OCI-LY3 (cell line): Measurements from ENCODE around the gene HPCAL1.

Experiments
- EZH2phosphoT487 ChIP-seq: fragments of 200-600 bp; shearing (Covaris generic); IDR thresholded peaks from 2 replicates; pipeline ENCODE4 v1.6.1; 2018; ENCODE audit warnings: antibody characterized with exemption, mixed run types, low read depth
- TF ChIP-seq, protein P1 (sequence below): fragments of 200-600, 300-600 bp; sonication (generic); IDR thresholded peaks from 2 replicates; pipeline ENCODE4 v1.5.1; 2014; ENCODE audit warnings: antibody characterized with exemption, low read length, low read depth

DNA sequence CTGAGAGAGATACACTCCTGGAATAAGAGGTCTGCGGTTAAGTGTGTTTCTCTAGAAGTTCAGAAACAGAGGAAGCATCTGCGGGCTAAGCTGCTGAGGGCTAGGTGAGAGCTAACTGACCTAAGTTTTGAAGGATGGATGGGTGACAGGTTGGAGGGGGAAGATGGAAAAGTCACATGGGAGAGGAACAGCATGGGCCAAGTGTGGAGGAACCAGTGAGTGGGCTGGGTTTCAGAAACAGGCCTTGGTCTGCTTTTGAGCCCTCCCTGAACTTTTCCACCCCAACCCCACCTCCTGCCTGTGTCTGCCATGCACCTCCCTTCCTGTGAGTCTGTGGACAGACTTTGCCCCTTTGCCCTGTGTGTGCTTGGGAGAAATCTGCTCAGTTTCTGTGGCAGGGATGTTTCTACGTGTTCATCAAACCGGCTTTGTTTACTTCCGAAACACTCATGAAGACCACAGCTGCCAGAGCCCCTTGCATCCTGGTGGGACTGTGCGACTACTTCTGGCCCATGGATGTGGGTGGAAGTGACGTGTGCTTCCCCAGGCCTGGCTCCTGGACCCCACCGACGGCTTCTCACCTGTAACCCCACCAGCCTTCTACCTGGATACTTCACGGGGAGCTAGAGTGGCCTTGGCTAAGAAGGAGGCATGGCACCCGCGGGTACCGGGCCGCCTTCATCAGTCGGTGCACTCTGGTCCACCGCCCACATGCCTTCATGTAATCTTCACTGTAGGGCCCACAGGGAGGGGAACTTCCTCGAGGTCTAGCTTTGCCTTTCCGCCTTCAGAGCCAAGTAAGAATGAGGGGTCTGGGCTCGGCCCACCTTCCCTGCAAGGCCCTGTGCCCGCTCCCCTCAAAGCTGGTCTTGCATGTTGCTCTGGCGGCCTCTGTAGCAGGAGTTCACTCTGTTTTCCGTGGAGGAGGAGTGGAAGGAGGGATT lies 1.4 kb upstream of the HPCAL1 start:
- TF ChIP-seq, protein P1, sequence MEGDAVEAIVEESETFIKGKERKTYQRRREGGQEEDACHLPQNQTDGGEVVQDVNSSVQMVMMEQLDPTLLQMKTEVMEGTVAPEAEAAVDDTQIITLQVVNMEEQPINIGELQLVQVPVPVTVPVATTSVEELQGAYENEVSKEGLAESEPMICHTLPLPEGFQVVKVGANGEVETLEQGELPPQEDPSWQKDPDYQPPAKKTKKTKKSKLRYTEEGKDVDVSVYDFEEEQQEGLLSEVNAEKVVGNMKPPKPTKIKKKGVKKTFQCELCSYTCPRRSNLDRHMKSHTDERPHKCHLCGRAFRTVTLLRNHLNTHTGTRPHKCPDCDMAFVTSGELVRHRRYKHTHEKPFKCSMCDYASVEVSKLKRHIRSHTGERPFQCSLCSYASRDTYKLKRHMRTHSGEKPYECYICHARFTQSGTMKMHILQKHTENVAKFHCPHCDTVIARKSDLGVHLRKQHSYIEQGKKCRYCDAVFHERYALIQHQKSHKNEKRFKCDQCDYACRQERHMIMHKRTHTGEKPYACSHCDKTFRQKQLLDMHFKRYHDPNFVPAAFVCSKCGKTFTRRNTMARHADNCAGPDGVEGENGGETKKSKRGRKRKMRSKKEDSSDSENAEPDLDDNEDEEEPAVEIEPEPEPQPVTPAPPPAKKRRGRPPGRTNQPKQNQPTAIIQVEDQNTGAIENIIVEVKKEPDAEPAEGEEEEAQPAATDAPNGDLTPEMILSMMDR, result no peak
- TF ChIP-seq EZH2phosphoT487, result no peak
